HG03442 (cell line): ENCODE data around the gene S100A16.

Experiments used
- ATAC-seq: cut with Tn5 transposase; IDR thresholded peaks from one replicate; pipeline ENCODE4 v1.9.1; 2021; ENCODE audit warnings: mild to moderate bottlenecking, moderate library complexity; ENCODE audit not compliant: unreplicated experiment

S100A16 gene

GRCh38 chr1:153638261-153638660 lies 25.3 kb upstream of the S100A16 start:
- no peak for ATAC-seq

- ATAC-seq, result no peak
Measured at GRCh38 chr1:153636312-153636711, 23.4 kb upstream of the S100A16 start.

GRCh38 chr1:153635872-153636271 lies 22.9 kb upstream of the S100A16 start:
- ATAC-seq, result no peak

GRCh38 chr1:153633754-153634665 lies 21.1 kb upstream of the S100A16 start, which contains the start of gene CHTOP:
TSS of gene CHTOP (plus strand) at chr1:153634066. CDS start at chr1:153636589, 2,523 bp downstream.
- ATAC-seq, result peak; percentile 84

GRCh38 chr1:153633161-153633753 lies 20.3 kb upstream of the S100A16 start:
- no peak for ATAC-seq

GRCh38 chr1:153631047-153632022 lies 18.4 kb upstream of the S100A16 start:
- no peak for ATAC-seq

- ATAC-seq, result no peak
Measured at GRCh38 chr1:153630384-153630783, 17.4 kb upstream of the S100A16 start.

GRCh38 chr1:153629971-153630370 lies 17.0 kb upstream of the S100A16 start:
- no peak for ATAC-seq

GRCh38 chr1:153629343-153629665 lies 16.4 kb upstream of the S100A16 start:
- ATAC-seq, result no peak

- no peak for ATAC-seq
Measured at GRCh38 chr1:153628638-153629342, 15.9 kb upstream of the S100A16 start.

- no peak for ATAC-seq
Measured at GRCh38 chr1:153627715-153628626, 15.0 kb upstream of the S100A16 start, which contains the start of gene S100A1. TSS of gene S100A1 (plus strand) at chr1:153628434. CDS start at chr1:153630522, 2,088 bp downstream.

- no peak for ATAC-seq
Measured at GRCh38 chr1:153626904-153627714, 14.2 kb upstream of the S100A16 start, which contains the start of gene S100A13. TSS of gene S100A13 (minus strand) at chr1:153627505. CDS start at chr1:153626472, 1,033 bp downstream.

- no peak for ATAC-seq
Measured at GRCh38 chr1:153626477-153626903, 13.6 kb upstream of the S100A16 start.

GRCh38 chr1:153624965-153625611 lies 12.2 kb upstream of the S100A16 start:
- ATAC-seq, result no peak

GRCh38 chr1:153623101-153623500 lies 10.2 kb upstream of the S100A16 start:
- ATAC-seq, result no peak

- no peak for ATAC-seq
Measured at GRCh38 chr1:153619171-153619570, 6.2 kb upstream of the S100A16 start.

GRCh38 chr1:153617663-153618062 lies 4.7 kb upstream of the S100A16 start:
- ATAC-seq, result no peak

GRCh38 chr1:153616917-153617311 lies 4.0 kb upstream of the S100A16 start:
- ATAC-seq, result no peak
